LNCaP clone FGC (cell line): ENCODE measurements around the gene PRELP.

ENCODE experiments used
- DNase-seq: peaks from one replicate; pipeline ENCODE4 v3.0.0-alpha.2; 2011; ENCODE audit warnings: low read depth
- H3K4me3 ChIP-seq: 2 replicates; pipeline ENCODE4 v1.5.1; 2011; ENCODE audit warnings: mild to moderate bottlenecking, low read depth, low read length, control low read depth
- TF ChIP-seq, protein P1 (sequence below): IDR thresholded peaks from 2 replicates; pipeline ENCODE4 v1.5.1; 2012; ENCODE audit warnings: mild to moderate bottlenecking; ENCODE audit not compliant: control insufficient read depth, insufficient read depth; ENCODE audit errors: extremely low read depth

The PRELP gene

DNA sequence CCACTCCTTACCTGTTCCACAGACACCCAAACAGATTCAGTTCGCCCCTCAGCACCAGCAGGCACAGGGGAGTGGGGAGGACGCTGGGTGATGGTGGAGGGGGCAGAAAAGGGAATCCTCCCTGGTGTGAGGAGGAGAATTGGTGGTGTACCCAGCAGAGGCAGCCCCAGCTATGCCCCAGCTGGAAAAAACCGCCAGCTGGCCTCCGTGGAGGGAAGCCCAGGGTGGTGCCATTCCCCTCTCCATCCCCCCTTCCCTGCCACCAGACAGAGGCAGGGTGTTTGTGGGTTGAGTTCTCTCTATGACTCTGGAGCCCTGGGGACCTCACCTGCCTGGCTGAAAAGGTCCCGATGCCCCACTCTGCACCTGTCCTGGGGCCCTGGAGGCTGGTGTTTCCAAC is 46.2 kb downstream of the PRELP start:
- TF ChIP-seq, protein P1, sequence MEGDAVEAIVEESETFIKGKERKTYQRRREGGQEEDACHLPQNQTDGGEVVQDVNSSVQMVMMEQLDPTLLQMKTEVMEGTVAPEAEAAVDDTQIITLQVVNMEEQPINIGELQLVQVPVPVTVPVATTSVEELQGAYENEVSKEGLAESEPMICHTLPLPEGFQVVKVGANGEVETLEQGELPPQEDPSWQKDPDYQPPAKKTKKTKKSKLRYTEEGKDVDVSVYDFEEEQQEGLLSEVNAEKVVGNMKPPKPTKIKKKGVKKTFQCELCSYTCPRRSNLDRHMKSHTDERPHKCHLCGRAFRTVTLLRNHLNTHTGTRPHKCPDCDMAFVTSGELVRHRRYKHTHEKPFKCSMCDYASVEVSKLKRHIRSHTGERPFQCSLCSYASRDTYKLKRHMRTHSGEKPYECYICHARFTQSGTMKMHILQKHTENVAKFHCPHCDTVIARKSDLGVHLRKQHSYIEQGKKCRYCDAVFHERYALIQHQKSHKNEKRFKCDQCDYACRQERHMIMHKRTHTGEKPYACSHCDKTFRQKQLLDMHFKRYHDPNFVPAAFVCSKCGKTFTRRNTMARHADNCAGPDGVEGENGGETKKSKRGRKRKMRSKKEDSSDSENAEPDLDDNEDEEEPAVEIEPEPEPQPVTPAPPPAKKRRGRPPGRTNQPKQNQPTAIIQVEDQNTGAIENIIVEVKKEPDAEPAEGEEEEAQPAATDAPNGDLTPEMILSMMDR: no peak
- DNase-seq: no peak
- no peak overlapping the region for H3K4me3 ChIP-seq

DNA sequence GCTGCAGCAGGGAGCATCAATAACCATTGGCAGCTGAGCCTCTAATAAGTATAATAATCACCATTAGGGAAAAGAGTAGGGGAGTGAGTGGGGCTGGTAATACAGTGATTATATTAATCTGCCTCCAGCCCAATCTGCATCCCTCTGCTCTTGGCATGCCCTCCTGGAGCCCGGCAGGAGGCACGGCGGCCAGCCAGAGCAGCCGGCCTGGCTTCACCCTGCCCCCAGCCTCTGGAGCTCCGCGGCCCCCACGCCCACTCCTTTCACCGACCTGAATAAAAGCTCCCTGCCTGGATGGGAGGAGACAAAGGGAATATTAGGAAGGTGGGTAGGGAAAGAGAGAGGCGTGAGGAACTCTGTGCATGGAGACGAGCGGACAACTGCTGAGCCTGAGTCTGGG is 46.6 kb downstream of the PRELP start:
- TF ChIP-seq, protein P1: no peak
- DNase-seq: no peak
- no peak overlapping the region for H3K4me3 ChIP-seq

DNA sequence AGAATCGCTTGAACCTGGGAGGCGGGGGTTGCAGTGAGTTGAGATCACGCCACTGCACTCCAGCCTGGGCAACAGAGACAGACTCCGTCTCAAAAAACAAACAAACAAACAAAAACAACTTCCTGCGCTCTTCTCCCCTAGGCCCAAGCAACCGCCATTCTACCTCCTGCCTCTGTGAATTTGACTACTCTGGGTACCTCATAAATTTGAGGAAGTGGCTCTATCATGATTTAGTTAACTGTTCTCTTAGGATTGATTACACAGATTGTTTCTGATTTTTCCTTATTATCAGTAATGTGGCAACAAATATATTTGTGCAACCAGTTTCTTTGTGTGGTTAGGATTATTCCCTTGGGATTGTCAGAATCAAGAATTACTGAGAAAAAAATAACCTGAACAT is 48.1 kb downstream of the PRELP start:
- no peak overlapping the region for H3K4me3 ChIP-seq
- no peak for DNase-seq
- TF ChIP-seq, protein P1: no peak

DNA sequence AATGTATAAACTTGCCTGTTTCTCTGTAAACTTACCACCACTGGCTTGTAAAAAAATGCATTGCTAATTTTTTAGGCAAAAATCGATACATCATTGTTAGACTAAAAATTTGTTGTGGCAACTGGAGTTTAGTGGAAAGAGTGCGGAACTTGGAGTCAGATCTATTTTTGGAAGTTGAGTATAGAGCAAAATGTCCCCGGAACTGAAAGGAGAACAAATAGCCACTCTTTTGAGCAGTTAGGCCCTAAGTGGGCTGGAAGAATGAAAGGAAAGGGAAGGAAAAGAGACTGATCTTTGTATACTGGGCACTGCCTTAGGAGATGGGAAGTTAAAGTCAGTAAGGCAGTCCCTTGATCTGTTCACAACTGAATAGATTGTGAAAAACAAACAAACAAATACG is 48.5 kb downstream of the PRELP start:
- no peak for DNase-seq
- TF ChIP-seq, protein P1: no peak
- H3K4me3 ChIP-seq: no peak overlapping the region

DNA sequence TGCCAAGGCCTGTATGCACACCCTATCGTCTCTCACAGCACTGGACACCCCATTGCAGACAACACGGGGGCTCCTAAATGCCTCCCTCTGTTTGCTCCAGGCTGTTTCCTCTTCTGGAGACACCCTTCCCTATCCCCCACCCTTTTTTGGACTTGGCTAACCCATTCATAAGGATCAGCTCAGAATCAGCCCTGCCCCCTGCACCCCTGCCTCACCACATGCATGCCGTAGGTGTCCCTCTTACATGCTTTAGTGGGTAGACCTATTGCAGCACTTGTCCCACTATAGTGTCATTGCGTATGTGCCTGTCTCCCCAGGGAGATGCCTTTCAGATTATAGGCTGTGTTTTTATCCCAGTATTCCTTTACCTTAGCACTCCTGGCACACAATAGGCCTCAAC is 49.2 kb downstream of the PRELP start:
- TF ChIP-seq, protein P1: no peak
- H3K4me3 ChIP-seq: no peak overlapping the region
- no peak for DNase-seq

DNA sequence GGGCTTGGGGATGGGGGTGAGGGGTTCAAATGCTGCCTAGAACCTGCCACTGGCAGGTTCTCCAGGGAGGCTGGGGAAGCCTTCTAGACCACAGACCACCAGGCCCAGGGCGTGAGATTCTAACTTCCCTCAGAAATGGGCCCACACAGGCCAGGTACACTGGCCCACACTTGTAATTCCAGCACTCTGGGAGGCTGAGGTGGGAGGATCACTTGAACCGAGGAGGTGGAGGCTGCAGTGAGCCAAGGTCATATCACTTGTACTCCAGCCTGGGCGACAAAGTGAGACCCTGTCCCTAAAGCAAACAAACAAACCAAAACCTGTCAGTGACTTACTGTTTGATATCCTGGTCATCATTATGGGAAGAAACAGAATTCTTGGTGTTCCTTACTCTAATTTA is 50.1 kb downstream of the PRELP start:
- TF ChIP-seq, protein P1: no peak
- H3K4me3 ChIP-seq: no peak overlapping the region
- no peak for DNase-seq

DNA sequence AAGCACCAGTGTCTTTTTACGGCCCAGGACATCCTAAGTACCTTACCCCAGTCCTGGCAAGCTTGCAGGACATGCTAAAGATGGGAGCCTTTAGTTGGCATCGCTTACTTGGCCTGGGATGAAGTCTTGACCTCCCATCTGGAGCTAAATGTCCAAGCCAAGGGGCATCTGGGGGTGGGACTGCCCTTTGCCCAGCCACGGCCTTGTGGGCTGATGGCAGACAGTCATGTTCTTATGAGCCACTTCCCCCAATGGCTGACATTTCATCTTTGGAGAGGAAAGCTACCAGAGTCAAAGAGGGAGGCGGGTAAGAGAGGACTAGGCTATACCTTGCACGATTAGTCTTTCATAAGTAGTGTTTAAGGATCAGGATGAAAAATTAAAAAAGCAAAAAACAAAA is 50.5 kb downstream of the PRELP start:
- TF ChIP-seq, protein P1: no peak
- H3K4me3 ChIP-seq: no peak overlapping the region
- no peak for DNase-seq
